Measurements from ENCODE around the gene GPX2. TPM values are rescaled to one million over a fixed set of nuclear protein-coding genes. Genes with fewer than 3 reads are reported as not detected.

Gene GPX2
- total and polyA plus RNA-seq, 2 experiments from 2014 or later, result 0.78 to 2.2 TPM

GRCh38 chr14:64919215-64919614, 23.3 kb downstream of the GPX2 start:
- Histone ChIP-seq H3K4me1 (ENCODE audit: insufficient read depth) (peaks cover 9% of the 10 kb centered on the region; the same call in 1 of the 2 replicates), H3K79me2 (replicated peaks; ENCODE audit: insufficient read depth) (peaks cover 36% of the 10 kb centered on the region), H3K4me2 (no peak overlapping the region), H3K36me3 (ENCODE audit: insufficient read depth) (peaks cover 5% of the 10 kb centered on the region; the same call in 1 of the 2 replicates), H4K20me1 (replicated peaks; ENCODE audit: insufficient read depth) (0 out of 2 replicates have a peak, but pooled peaks cover 3% of the 10 kb centered on the region), H3K27me3 (ENCODE audit: insufficient read depth) (no peaks in the 10 kb centered on the region), H3K27ac (ENCODE audit: low read depth) (no peak overlapping the region; the same call in 1 of the 2 replicates), H3K4me3 (no peak overlapping the region), H3F3A (replicated peaks; ENCODE audit: low read depth) (no peaks in the 10 kb centered on the region), H2AFZ (no peak overlapping the region), H3K9me2 (ENCODE audit: insufficient read depth) (no peaks in the 10 kb centered on the region)
- DNase-seq (ENCODE audit: low spot score) (no peak), ATAC-seq (no peak)
- Mint-ChIP-seq H3K27me3 (ENCODE audit: insufficient read depth, low read depth, poor library complexity) (peaks cover 4% of the 10 kb centered on the region), H3K4me1 (peaks cover 9% of the 10 kb centered on the region), H3K9me3 (no peaks in the 10 kb centered on the region), H3K27ac (no peak overlapping the region), H3K4me3 (no peak overlapping the region), H3K36me3 (ENCODE audit: low read depth) (peaks cover 7% of the 10 kb centered on the region; the same call in 2 of the 3 replicates)
- no peak for TF ChIP-seq ZNF462 (CRISPR knock-in tag; IDR thresholded peaks at IDR 0.05)

GRCh38 chr14:64918216-64918615, 24.3 kb downstream of the GPX2 start:
- Histone ChIP-seq H3K9me2 (ENCODE audit: insufficient read depth) (no peaks in the 10 kb centered on the region), H3K79me2 (replicated peaks; ENCODE audit: insufficient read depth) (peaks cover 36% of the 10 kb centered on the region), H2AFZ (no peak overlapping the region), H3K4me1 (ENCODE audit: insufficient read depth) (peaks cover 9% of the 10 kb centered on the region; the same call in 1 of the 2 replicates), H3F3A (replicated peaks; ENCODE audit: low read depth) (no peaks in the 10 kb centered on the region), H3K27me3 (ENCODE audit: insufficient read depth) (no peaks in the 10 kb centered on the region), H3K4me2 (no peak overlapping the region), H4K20me1 (replicated peaks; ENCODE audit: insufficient read depth) (0 out of 2 replicates have a peak, but pooled peaks cover 3% of the 10 kb centered on the region), H3K27ac (ENCODE audit: low read depth) (no peak overlapping the region), H3K36me3 (ENCODE audit: insufficient read depth) (no peaks in the 10 kb centered on the region), H3K4me3 (no peak overlapping the region)
- H3K27me3 Mint-ChIP-seq (ENCODE audit: insufficient read depth, low read depth, poor library complexity), result peaks cover 8% of the 10 kb centered on the region
- H3K4me3 Mint-ChIP-seq, result no peak overlapping the region
- H3K4me1 Mint-ChIP-seq, result peaks cover 13% of the 10 kb centered on the region
- no peak for DNase-seq (ENCODE audit: low spot score)
- no peak overlapping the region for H3K27ac Mint-ChIP-seq
- H3K9me3 Mint-ChIP-seq, result no peaks in the 10 kb centered on the region
- ATAC-seq, result no peak
- TF ChIP-seq NANOG (IDR thresholded peaks at IDR 0.05; ENCODE audit: borderline replicate concordance) (no peak), ETS1 (IDR thresholded peaks at IDR 0.05) (no peak), CREB1 (CRISPR knock-in tag; IDR thresholded peaks at IDR 0.05; ENCODE audit: low read depth) (no peak), JUNB (IDR thresholded peaks at IDR 0.05; ENCODE audit: unreplicated experiment) (no peak), ZNF462 (CRISPR knock-in tag; IDR thresholded peaks at IDR 0.05) (no peak)
- H3K36me3 Mint-ChIP-seq (ENCODE audit: low read depth), result peaks cover 4% of the 10 kb centered on the region; the same call in 1 of the 3 replicates

Measured in GM23338 (cell line).